Stimulated activated CD4-positive, alpha-beta T cell treated with anti-CD3 and anti-CD28 coated beads, Interleukin-12 subunit alpha, Interleukin-12 subunit beta, amount 100 ng/mL, for 48 hours (primary cell): ENCODE data around the gene INPP5A.
A peak's percentile ranks its signal among the peaks of the same experiment; 100 is the strongest.

Source experiments
- DNase-seq, 3 donors: peaks; one replicate each; pipeline ENCODE4 v3.0.0-alpha.2; 2020; ENCODE audit warnings: low read depth in 2 of 3, low spot score in 1 of 3

Gene INPP5A

GRCh38 chr10:132654708-132655661, 117.4 kb downstream of the INPP5A start:
- DNase-seq: peak; percentile 24 to 46 (median 45)

GRCh38 chr10:132655735-132656134, 118.1 kb downstream of the INPP5A start:
- no peak for DNase-seq

GRCh38 chr10:132656283-132657126, 118.9 kb downstream of the INPP5A start:
- DNase-seq: no peak

- no peak for DNase-seq
Observed at GRCh38 chr10:132657127-132657706, 119.6 kb downstream of the INPP5A start.

DNA sequence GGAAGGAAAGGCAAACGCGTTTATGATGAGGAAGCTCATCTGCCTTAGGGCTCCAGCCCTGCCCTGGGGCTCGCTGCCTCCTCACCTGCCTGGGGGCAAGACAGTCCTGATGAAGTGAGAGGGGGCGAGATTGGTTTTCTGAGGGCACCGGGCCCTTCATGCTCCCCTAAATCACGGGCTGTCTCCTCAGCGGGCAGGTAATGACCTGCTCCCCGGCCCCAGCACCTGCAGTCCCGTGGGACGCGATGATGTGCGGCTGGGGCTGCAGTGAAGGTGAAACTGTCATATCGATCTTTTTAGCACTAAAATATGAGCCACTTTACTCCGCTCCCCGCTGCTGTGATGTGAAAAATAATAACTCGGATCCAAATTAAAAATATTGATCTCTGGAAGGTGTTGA, 120.2 kb downstream of the INPP5A start:
- DNase-seq: no peak

GRCh38 chr10:132658546-132659205, 121.1 kb downstream of the INPP5A start:
- no peak for DNase-seq

DNA sequence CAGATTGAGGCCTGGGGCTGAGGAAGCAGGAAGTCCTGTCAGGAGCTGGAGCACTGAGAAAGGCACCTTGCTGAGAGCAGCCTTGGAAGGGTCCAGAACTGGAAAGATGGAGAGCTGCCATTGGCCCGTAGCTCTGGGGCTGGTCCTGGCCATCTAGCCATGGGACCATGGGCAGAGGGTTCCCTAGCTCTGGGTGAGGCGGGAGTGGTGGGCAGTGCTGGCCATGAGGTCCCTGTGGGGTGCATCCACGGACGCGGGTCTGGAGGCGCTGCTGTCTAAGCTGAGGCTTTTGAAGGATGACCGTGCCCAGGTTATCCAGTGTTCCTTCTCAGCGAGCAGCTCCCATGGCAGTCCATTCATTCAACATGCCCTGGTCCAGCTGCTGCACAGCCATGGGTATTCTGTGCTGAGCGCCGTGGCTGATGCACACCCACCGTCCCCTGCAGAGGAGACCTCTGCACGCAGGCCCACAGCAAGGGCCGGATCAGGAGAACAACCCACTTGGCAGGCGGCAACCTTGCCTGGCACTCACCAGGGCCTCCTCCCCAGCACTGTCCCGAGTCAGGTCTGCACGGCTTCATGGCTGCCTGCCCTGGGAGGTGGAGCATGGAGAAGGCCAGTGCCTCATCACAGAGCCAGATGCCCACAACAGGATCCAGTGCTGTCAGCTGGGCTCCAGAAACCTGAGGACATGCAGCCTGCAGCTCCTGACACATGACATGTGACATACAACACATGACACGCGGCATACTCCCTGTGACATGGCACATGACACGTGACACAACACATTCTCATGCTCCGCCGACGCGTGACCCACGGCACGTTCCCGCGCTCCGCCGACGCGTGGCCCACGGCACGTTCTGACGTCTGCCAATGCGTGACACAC, 121.9 kb downstream of the INPP5A start:
- no peak for DNase-seq

- no peak for DNase-seq
Observed at GRCh38 chr10:132660385-132660784, 122.8 kb downstream of the INPP5A start.

DNA sequence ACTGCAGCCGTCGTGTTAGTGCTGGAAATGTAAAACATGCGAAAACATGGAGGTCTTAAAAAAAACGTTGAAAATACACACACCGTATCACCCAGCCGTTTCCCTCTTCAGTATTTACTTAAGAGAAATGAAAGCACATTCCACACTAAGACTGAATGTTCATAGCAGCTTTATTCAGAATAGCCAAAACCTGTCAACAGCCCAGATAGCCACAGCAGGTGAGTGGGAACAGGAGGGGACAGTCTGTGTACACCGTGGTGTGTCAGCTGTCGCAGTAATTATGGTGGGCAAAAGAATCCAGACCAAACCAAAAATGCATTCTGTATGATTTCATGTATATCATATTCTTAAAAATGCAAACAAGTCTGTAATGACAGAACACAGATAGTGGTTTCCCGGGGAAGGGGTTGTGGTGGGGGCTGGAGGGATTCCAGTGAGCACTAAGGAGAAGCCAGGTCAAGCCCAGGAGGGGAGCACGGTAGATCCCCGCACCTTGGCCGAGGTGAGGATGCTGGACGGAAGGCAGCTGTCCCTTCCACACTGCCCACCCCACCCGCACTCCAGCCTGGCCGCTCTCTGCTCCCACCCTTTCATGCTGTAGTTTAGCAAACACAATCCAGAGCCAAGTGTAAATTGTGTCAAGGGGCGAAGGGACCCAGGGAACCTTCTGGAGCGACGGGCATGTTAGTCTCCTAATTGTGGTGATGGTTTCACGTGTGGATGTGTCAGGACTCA, 124.8 kb downstream of the INPP5A start:
- DNase-seq: no peak

DNA sequence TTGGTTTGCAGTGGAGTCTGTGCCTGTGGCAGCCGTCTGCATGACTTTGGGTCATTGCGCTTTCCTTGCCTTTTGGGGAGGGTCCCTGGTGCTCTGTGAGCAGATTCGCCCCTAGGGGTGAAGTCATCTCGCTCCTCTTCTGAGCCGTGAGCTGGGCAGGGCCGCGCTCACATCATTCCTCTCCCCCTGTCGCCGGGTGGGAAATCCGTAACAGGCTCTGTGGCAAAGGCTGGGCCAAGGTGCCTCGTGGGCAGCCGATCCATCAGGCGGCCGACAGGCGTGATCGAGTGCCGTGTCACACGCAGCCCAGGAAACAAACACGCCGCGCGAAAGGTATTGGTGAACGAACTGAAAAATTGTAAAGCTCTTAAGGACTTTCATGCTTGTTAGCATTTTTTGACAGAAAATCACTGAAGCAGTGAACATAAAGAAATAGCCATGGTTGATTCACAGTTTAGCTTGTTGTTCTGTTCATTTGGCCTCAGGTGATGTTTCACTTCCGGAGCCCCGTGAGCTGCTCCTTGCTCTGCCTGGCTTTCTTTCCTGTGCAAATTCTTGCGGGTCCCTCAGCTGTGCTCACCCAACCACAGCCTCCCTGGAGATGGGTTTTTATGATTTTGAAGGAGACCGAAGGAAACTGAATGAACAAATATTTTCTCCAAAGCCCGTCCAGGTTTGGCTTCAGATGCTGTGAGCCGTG, 126.2 kb downstream of the INPP5A start:
- DNase-seq: no peak

GRCh38 chr10:132664407-132664806, 126.8 kb downstream of the INPP5A start:
- no peak for DNase-seq

- DNase-seq: no peak
Observed at GRCh38 chr10:132664883-132665282, 127.3 kb downstream of the INPP5A start.

DNA sequence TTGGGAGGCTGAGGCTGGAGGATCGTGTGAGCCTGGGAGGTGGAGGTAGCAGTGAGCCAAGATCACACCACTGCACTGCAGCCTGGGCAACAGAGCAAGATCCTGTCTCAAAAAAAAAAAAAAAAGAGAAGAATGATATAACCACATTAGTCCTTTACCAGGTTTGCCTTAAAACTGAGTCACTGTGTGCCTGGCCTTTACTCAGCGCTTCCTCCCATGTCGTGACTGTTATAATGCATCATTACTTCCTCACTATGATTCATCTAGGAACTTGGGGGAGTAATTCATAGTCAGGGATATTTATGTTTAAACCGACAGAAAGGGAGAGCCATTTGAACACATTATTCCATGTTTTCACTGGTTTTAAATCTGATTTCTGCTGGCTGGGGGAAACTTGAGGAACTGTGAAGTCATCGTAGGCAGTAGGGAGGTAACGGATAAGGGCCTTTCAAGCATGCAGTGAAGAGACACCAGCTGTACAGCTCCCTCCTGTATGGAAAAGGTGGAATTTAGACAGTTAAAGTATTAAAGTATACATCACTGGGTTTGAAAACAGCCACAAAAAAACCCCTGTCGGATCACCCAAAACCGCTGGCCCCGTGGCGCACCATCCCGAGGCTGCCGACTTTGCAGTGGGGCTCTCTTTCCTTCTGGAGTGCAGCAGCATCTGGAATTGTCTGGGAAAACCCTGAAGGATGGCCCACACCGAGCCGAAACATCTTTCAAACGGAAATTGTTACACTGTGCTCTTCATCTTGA, 128.5 kb downstream of the INPP5A start:
- peak in 1 of 3 donors; percentile 15 for DNase-seq

GRCh38 chr10:132666705-132667341, 129.2 kb downstream of the INPP5A start:
- DNase-seq: no peak

DNA sequence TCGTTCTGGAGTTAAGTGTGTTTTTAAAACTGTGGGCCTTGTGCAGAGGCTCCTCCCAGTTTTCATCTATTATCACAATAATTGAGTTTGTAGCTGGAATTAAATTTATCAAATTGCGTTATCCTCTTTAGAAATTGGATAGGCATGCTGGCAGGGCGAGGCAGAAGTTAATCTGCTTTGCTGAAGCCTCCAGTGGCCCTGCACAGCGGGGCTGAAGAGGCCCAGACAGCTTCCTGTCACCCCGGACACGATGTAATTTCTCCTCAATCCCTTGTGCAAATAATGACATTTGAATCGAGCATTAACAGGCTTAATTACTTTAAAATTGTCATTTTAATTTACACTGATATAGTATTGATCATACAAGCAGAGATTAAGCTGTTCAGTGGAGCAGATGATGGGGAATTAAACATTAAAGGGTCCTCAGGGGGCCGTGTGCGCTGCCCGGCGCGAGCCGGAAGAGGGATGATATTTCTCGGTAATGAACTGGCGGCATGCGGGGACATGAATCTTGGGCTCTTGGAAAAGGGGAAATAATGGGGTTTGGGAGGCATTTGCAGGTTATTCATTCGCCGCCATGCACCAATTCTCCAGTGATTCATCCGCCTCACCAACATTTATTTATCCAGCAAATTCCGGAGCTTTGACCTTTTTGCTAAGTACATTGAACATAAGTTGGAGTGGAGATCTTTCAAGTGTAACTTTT, 129.9 kb downstream of the INPP5A start:
- no peak for DNase-seq

DNA sequence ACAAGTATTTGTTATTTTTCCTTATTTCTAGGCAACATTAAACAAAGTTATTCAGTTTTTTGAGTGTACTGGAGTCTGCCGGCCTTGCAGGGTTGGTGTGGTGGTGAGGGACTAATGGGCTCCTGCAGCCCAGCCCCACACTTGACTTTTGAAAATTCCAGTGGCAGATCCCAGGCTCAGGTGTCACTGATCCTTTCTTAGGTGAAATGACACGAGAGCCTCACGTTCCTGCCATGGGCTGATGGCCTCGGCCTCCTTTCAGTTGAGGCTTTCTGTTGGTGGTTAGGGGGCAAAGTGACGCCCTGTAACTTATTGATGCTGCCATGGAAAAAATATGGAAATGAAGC, 130.4 kb downstream of the INPP5A start:
- DNase-seq: no peak

- DNase-seq: no peak
Observed at GRCh38 chr10:132669208-132669861, 131.7 kb downstream of the INPP5A start.
